H1 (cell line): ENCODE measurements around the gene LRRTM4. TPM values are rescaled to one million over a fixed set of nuclear protein-coding genes. Genes with fewer than 3 reads are reported as not detected.

Experiments
- CTCF ChIA-PET: fragments of 300-600 bp; sonication (Branson Sonifier 250); formaldehyde crosslinking; loops from one replicate; lab custom pipeline; 2021; ENCODE audit not compliant: partially characterized antibody; lab: Charles Lee
- POLR2A ChIA-PET: fragments of 300-600 bp; sonication (Branson Sonifier 250); formaldehyde crosslinking; loops from one replicate; lab custom pipeline; 2021; ENCODE audit warnings: inconsistent platforms; ENCODE audit not compliant: partially characterized antibody; lab: Charles Lee
- DNase-seq, 2 experiments: peaks; one replicate each; pipeline versions ENCODE4 v3.0.0 to v3.0.0-alpha.2; 2010 to 2022; ENCODE audit warnings: low spot score in 2 of 2, low read depth in 1 of 2, mixed read lengths in 1 of 2
- FAIRE-seq: peaks from 2 replicates; lab custom pipeline; 2011; peaks lifted over from hg19 to GRCh38; lab: Jason Lieb, UNC
- H2AFZ ChIP-seq: 2 replicates; pipeline ENCODE4 v1.8.1; 2012; ENCODE audit warnings: low read length, inconsistent platforms
- H2AK5ac ChIP-seq: 2 replicates; pipeline ENCODE4 v1.6.1; 2013; ENCODE audit warnings: low read depth, low read length
- H2BK120ac ChIP-seq: replicated peaks from 2 replicates; pipeline ENCODE3; 2013; ENCODE audit warnings: low read depth, low read length, inconsistent platforms
- H2BK12ac ChIP-seq: 2 replicates; pipeline ENCODE4 v1.6.1; 2013; ENCODE audit warnings: low read depth, low read length
- H2BK15ac ChIP-seq: 2 replicates; pipeline ENCODE4 v1.6.1; 2013; ENCODE audit warnings: low read length
- H2BK20ac ChIP-seq: 2 replicates; pipeline ENCODE4 v1.6.1; 2013; ENCODE audit warnings: low read length
- H2BK5ac ChIP-seq: 2 replicates; pipeline ENCODE4 v1.6.1; 2013; ENCODE audit warnings: low read depth, low read length
- H3K14ac ChIP-seq: 2 replicates; pipeline ENCODE4 v1.6.1; 2013; ENCODE audit warnings: inconsistent platforms; ENCODE audit not compliant: insufficient read length
- H3K18ac ChIP-seq: 2 replicates; pipeline ENCODE4 v1.6.1; 2013; ENCODE audit warnings: low read length; ENCODE audit errors: extremely low read depth
- H3K23ac ChIP-seq: 2 replicates; pipeline ENCODE4 v1.6.1; 2013; ENCODE audit warnings: inconsistent platforms; ENCODE audit not compliant: insufficient read length
- H3K23me2 ChIP-seq: 2 replicates; pipeline ENCODE4 v1.6.1; 2013; ENCODE audit warnings: low read depth, low read length
- H3K27ac ChIP-seq: 2 replicates; pipeline ENCODE4 v1.6.1; 2011; ENCODE audit warnings: low read depth, low read length, inconsistent platforms
- H3K27me3 ChIP-seq, 4 experiments: replicated peaks in 1 of 4; 1 replicate in 1 of 4; 2 replicates in 3 of 4; pipeline versions ENCODE4 v1.6.1 to v1.8.1; 2011 to 2013; ENCODE audit warnings: low read length in 3 of 4, mild to moderate bottlenecking in 3 of 4, inconsistent platforms in 2 of 4, mixed read lengths in 2 of 4, moderate library complexity in 1 of 4; ENCODE audit not compliant: control insufficient read depth in 3 of 4, insufficient read depth in 3 of 4; ENCODE audit errors: extremely low read depth in 1 of 4
- H3K36me3 ChIP-seq, 4 experiments: 2 replicates each; pipeline versions ENCODE4 v1.6.1 to v1.8.1; 2011 to 2013; ENCODE audit warnings: mild to moderate bottlenecking in 4 of 4, low read length in 3 of 4, moderate library complexity in 2 of 4, control low read depth in 1 of 4, inconsistent platforms in 1 of 4; ENCODE audit not compliant: insufficient read depth in 4 of 4, control insufficient read depth in 2 of 4
- H3K4ac ChIP-seq: replicated peaks from 2 replicates; pipeline ENCODE3; 2013; ENCODE audit warnings: low read length, low read depth, mixed read lengths, inconsistent platforms; ENCODE audit not compliant: insufficient read length
- H3K4me1 ChIP-seq, 4 experiments: replicated peaks in 1 of 4; 1 replicate in 1 of 4; 2 replicates in 3 of 4; pipeline versions ENCODE4 v1.6.1 to v1.8.1; 2011 to 2013; ENCODE audit warnings: low read length in 3 of 4, inconsistent platforms in 2 of 4, mixed read lengths in 1 of 4; ENCODE audit not compliant: insufficient read depth in 4 of 4, control insufficient read depth in 3 of 4
- H3K4me2 ChIP-seq, 2 experiments: 2 replicates each; pipeline versions ENCODE4 v1.6.1 to v1.8.1; 2011 to 2013; ENCODE audit warnings: low read depth in 2 of 2, low read length in 2 of 2, control low read depth in 1 of 2, inconsistent platforms in 1 of 2, mild to moderate bottlenecking in 1 of 2; ENCODE audit not compliant: insufficient read depth in 1 of 2
- H3K4me3 ChIP-seq, 4 experiments: fragments of 200-600, 300-600 bp in 1 of 4; sonication (generic), shearing (Covaris generic), sonication (Bioruptor Twin) in 1 of 4; 2 replicates each; pipeline versions ENCODE4 v1.5.1 to v1.8.1; 2011 to 2016; ENCODE audit warnings: low read length in 4 of 4, low read depth in 3 of 4, control low read depth in 2 of 4, inconsistent platforms in 2 of 4, mild to moderate bottlenecking in 2 of 4, mixed read lengths in 1 of 4, moderate library complexity in 1 of 4; ENCODE audit not compliant: insufficient read depth in 2 of 4; ENCODE audit errors: extremely low read depth in 1 of 4
- H3K56ac ChIP-seq: replicated peaks from 2 replicates; pipeline ENCODE3; 2013; ENCODE audit warnings: low read depth, mild to moderate bottlenecking, mixed read lengths, low read length, inconsistent platforms; ENCODE audit not compliant: insufficient read length
- H3K79me1 ChIP-seq: 2 replicates; pipeline ENCODE4 v1.6.1; 2013; ENCODE audit warnings: low read depth, low read length, control low read depth
- H3K79me2 ChIP-seq, 2 experiments: 2 replicates each; pipeline versions ENCODE4 v1.6.1 to v1.8.1; 2012 to 2013; ENCODE audit warnings: low read length in 2 of 2, mild to moderate bottlenecking in 2 of 2, inconsistent platforms in 1 of 2; ENCODE audit not compliant: insufficient read depth in 2 of 2, control insufficient read depth in 1 of 2
- H3K9ac ChIP-seq, 4 experiments: replicated peaks in 1 of 4; 1 replicate in 1 of 4; 2 replicates in 3 of 4; pipeline versions ENCODE4 v1.6.1 to v1.8.1; 2011 to 2013; ENCODE audit warnings: low read depth in 3 of 4, low read length in 3 of 4, control low read depth in 2 of 4, mild to moderate bottlenecking in 2 of 4, moderate library complexity in 2 of 4, inconsistent platforms in 1 of 4; ENCODE audit errors: extremely low read depth in 1 of 4
- H3K9me3 ChIP-seq, 2 experiments: 2 replicates each; pipeline versions ENCODE4 v1.6.1 to v1.8.1; 2012 to 2013; ENCODE audit warnings: mild to moderate bottlenecking in 2 of 2, moderate library complexity in 2 of 2, control low read depth in 1 of 2, inconsistent platforms in 1 of 2, low read depth in 1 of 2, low read length in 1 of 2, mixed read lengths in 1 of 2; ENCODE audit not compliant: insufficient read depth in 2 of 2
- H4K20me1 ChIP-seq, 2 experiments: replicated peaks in 1 of 2; 2 replicates each; pipeline versions ENCODE3 to v1.8.1; 2011 to 2013; ENCODE audit warnings: inconsistent platforms in 2 of 2, low read length in 2 of 2, mild to moderate bottlenecking in 1 of 2; ENCODE audit not compliant: insufficient read depth in 2 of 2, control insufficient read depth in 1 of 2
- H4K5ac ChIP-seq: 2 replicates; pipeline ENCODE4 v1.6.1; 2013; ENCODE audit warnings: low read length, low read depth, mixed read lengths, inconsistent platforms; ENCODE audit not compliant: insufficient read length
- H4K8ac ChIP-seq: 2 replicates; pipeline ENCODE4 v1.8.0; 2013; ENCODE audit warnings: mild to moderate bottlenecking, moderate library complexity, low read length, inconsistent platforms; ENCODE audit not compliant: insufficient read depth; ENCODE audit errors: extremely low read depth
- H4K91ac ChIP-seq: replicated peaks from 2 replicates; pipeline ENCODE3; 2013; ENCODE audit warnings: low read length, mixed read lengths, inconsistent platforms; ENCODE audit not compliant: insufficient read length
- ATF3 ChIP-seq: IDR thresholded peaks from 2 replicates; pipeline ENCODE4 v1.6.1; 2011; ENCODE audit warnings: low read depth, mild to moderate bottlenecking, low read length; ENCODE audit not compliant: insufficient read depth
- BACH1 ChIP-seq: IDR thresholded peaks from 2 replicates; pipeline ENCODE4 v1.6.1; 2012; ENCODE audit warnings: low read length, improper control_type of control experiment
- BRCA1 ChIP-seq: IDR thresholded peaks from 2 replicates; pipeline ENCODE4 v1.6.1; 2012; ENCODE audit warnings: low read depth, low read length, improper control_type of control experiment
- CEBPB ChIP-seq: IDR thresholded peaks from 2 replicates; pipeline ENCODE4 v1.6.1; 2012; ENCODE audit warnings: low read depth, low read length
- CHD2 ChIP-seq: IDR thresholded peaks from 2 replicates; pipeline ENCODE4 v1.6.1; 2012; ENCODE audit warnings: low read length, improper control_type of control experiment
- FOSL1 ChIP-seq: IDR thresholded peaks from 2 replicates; pipeline ENCODE4 v1.6.1; 2011; ENCODE audit warnings: mild to moderate bottlenecking, low read depth, low read length, moderate library complexity; ENCODE audit not compliant: insufficient read depth
- GTF2F1 ChIP-seq: IDR thresholded peaks from 2 replicates; pipeline ENCODE4 v1.6.1; 2012; ENCODE audit warnings: low read depth, low read length, improper control_type of control experiment, borderline replicate concordance
- KDM1A ChIP-seq: fragments of 200-600, 300-600 bp; sonication (generic); IDR thresholded peaks from 2 replicates; pipeline ENCODE4 v1.7.1; 2016; ENCODE audit warnings: mild to moderate bottlenecking, low read length, borderline replicate concordance
- KDM4A ChIP-seq: IDR thresholded peaks from one replicate; pipeline ENCODE4 v1.7.1; 2012; ENCODE audit warnings: low read depth, mild to moderate bottlenecking, moderate library complexity, low read length, inconsistent platforms; ENCODE audit not compliant: severe bottlenecking
- MAFK ChIP-seq: IDR thresholded peaks from 2 replicates; pipeline ENCODE4 v1.6.1; 2012; ENCODE audit warnings: low read depth, mild to moderate bottlenecking, improper control_type of control experiment, low read length
- RAD21 ChIP-seq, 2 experiments: IDR thresholded peaks in 1 of 2; conservative IDR thresholded peaks in 1 of 2; 2 replicates each; pipeline ENCODE4 v1.6.1; 2011; ENCODE audit warnings: low read depth in 2 of 2, low read length in 2 of 2, improper control_type of control experiment in 1 of 2, inconsistent platforms in 1 of 2, mild to moderate bottlenecking in 1 of 2, moderate library complexity in 1 of 2
- SIRT6 ChIP-seq: IDR thresholded peaks from one replicate; pipeline ENCODE4 v1.7.1; 2012; ENCODE audit warnings: low read length, inconsistent platforms
- SP1 ChIP-seq: IDR thresholded peaks from 2 replicates; pipeline ENCODE4 v1.6.1; 2011; ENCODE audit warnings: low read depth, low read length
- TAF1 ChIP-seq: IDR thresholded peaks from 2 replicates; pipeline ENCODE4 v1.6.1; 2011; ENCODE audit warnings: mild to moderate bottlenecking, low read depth, low read length
- YY1 ChIP-seq: IDR thresholded peaks from 2 replicates; pipeline ENCODE4 v1.6.1; 2011; ENCODE audit warnings: low read depth, mild to moderate bottlenecking, low read length
- WGBS, 2 experiments: shearing (Covaris generic) in 1 of 2; methylation state at CpG; one replicate each; pipeline versions ENCODE4 v1.1.6 to v1.1.7; 2013 to 2015; ENCODE audit warnings: low lambda C conversion rate in 2 of 2, mixed read lengths in 2 of 2, inconsistent platforms in 1 of 2, low coverage in 1 of 2, missing lambda C conversion rate in 1 of 2; ENCODE audit not compliant: insufficient replicate concordance in 2 of 2, insufficient coverage in 1 of 2, insufficient read length in 1 of 2; ENCODE audit errors: extremely low coverage in 1 of 2, missing lambda C conversion rate in 1 of 2; 5-methylcytosine and 5-hydroxymethylcytosine counted together
- polyA plus RNA-seq, 7 experiments: library from polyadenylated mRNA; depleted of rRNA in 3 of 7; stranded (reverse) in 5 of 7; unstranded in 2 of 7; fragments of >200 nt in 5 of 7; fragments of 200-250 nt in 2 of 7; gene quantifications; 1 replicate in 5 of 7; 2 replicates in 1 of 7; 4 replicates in 1 of 7; pipeline versions ENCODE4 v1.2.1 to v1.2.3, GENCODE V29; 2011 to 2013; ENCODE audit warnings: missing spikeins in 2 of 7, mixed read lengths in 2 of 7
- total RNA-seq: library from RNA; stranded (reverse); fragmentation: NEBNext Ultra II Directional; extraction: Animal tissue kit (Norgen Biotek cat#: 25700); gene quantifications from 2 replicates; pipeline ENCODE4 v1.2.1, GENCODE V29; 2021

Gene LRRTM4
- total and polyA plus RNA-seq, 2 of the 8 experiments (the other 6 are each of a cell fraction or from before 2014, with no cell fraction given): 3.6 to 9.5 TPM

GRCh38 chr2:77005522-77005921, 516.7 kb downstream of the LRRTM4 start:
- Histone ChIP-seq H3K23ac (no peak overlapping the region), H2AFZ (no peak overlapping the region), H3K4me3 (no peak overlapping the region), H2AK5ac (no peak overlapping the region), H2BK5ac (no peak overlapping the region), H4K8ac (no peak overlapping the region), H4K5ac (no peak overlapping the region), H3K36me3 (no peaks in the 10 kb centered on the region), H3K27me3 (no peaks in the 10 kb centered on the region), H4K20me1 (no peaks in the 10 kb centered on the region), H3K9ac (no peak overlapping the region), H3K9me3 (no peaks in the 10 kb centered on the region), H3K79me2 (no peaks in the 10 kb centered on the region), H3K18ac (no peak overlapping the region), H3K4ac (no peak overlapping the region), H3K4me1 (peaks cover 0 to 9% (median 7%) of the 10 kb centered on the region in 4 experiments; a peak in 4 of 7 replicates), H3K14ac (no peak overlapping the region), H2BK120ac (no peak overlapping the region), H3K23me2 (no peaks in the 10 kb centered on the region), H3K56ac (no peak overlapping the region), H2BK12ac (no peak overlapping the region), H2BK15ac (no peak overlapping the region), H2BK20ac (no peak overlapping the region), H3K27ac (no peak overlapping the region), H3K4me2 (no peak overlapping the region), H4K91ac (no peak overlapping the region), H3K79me1 (no peaks in the 10 kb centered on the region)
- FAIRE-seq: no peak
- 98% methylated on average over 2 of the region's 2 CpGs; no CpG with 5 or more reads in 1 of the 2 experiments for WGBS, 2 experiments
- DNase-seq: no peak
- ChIA-PET POLR2A (no interaction called here), CTCF (interaction anchor here (1.5 kb wide), 1 partner anchor 52 kb away, joined by 3 read pairs; no protein-coding TSS in a partner anchor)
- TF ChIP-seq ATF3 (no peak), FOSL1 (no peak), SP1 (no peak), TAF1 (no peak), KDM4A (no peak), CEBPB (no peak), CHD2 (no peak), RAD21 (IDR thresholded peaks at IDR 0.05 in 1 of 2, conservative IDR thresholded peaks at IDR 0.05 in 1 of 2; ENCODE audit: low read depth in 2 of 2, low read length in 2 of 2) (no peak), BACH1 (no peak), MAFK (no peak), KDM1A (no peak), BRCA1 (no peak), YY1 (no peak), GTF2F1 (no peak), SIRT6 (no peak)
